AG09319 (cell line): ENCODE results near the gene ACTL10.

Source experiments
- DNase-seq: peaks from one replicate; pipeline ENCODE4 v3.0.0-alpha.2; 2010; ENCODE audit warnings: low read depth; ENCODE audit errors: extremely low read depth
- CTCF ChIP-seq: IDR thresholded peaks from 2 replicates; pipeline ENCODE4 v1.5.1; 2011; ENCODE audit warnings: low read depth, mild to moderate bottlenecking, inconsistent platforms, low read length, moderate library complexity

ACTL10 gene

DNA sequence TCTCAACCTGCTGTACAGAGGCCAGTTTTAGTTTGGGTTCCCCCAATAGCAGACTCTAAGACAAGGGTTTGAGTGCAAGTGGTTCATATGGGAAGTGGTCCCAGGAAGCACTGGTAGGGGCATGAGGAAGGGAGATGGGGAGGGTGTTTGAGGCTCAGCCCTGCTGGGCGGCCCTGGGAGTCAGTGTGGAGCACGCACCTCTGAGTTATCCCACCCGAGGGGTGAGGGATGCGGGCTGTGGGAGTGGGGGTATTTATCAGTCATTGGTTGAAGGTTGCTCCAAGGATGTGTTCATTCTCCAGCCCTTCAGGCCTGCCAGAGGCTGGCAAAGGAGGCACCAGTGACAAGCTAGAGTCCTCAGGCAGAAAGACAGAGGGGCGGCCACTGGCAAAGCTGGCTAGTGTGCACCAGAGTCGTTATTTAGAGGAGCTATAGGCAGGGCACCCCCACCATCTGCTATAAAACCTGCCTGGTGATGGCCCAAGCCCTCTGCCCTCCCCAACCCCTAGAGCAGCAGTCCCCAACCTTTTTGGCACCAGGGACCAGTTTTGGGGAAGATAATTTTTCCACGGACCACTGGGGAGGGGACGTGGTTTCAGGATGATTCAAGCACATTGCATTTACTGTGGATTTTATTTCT lies 36.9 kb downstream of the ACTL10 start:
- no peak for TF ChIP-seq CTCF
- DNase-seq: no peak

DNA sequence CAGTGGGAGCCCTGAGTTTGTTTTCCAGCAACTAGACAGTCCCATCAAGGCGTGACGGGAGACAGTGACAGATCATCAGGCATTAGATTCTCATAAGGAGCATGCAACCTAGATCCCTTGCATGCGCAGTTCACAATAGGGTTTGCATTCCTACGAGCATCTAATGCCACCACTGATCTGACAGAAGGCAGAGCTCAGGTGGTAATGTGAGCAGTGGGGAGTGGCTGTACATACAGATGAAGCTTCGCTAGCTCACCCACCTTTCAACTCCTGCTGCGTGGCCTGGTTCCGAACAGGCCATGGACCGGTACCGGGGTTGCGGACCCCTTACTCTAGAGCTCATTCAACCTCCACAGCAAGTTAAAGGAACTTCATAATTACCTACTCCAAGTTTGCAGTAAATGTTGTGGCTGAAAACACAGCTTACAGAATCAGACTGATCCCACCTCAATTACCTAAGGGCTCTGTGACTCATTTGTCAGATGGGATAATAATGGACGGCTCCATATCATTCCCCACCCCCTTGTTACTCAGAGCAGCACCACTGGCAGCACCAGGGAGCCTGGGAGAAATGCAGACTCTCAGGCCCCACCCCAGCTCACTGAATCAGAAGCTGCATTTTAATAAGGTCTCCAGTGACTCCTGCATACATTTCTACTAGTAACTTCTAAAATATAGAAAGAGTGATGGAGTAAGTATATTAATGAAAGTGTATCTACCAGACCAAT lies 37.6 kb downstream of the ACTL10 start:
- DNase-seq: no peak
- TF ChIP-seq CTCF: no peak

GRCh38 chr20:33707668-33708067 lies 40.9 kb downstream of the ACTL10 start:
- no peak for TF ChIP-seq CTCF
- no peak for DNase-seq

GRCh38 chr20:33709398-33709797 lies 42.7 kb downstream of the ACTL10 start:
- TF ChIP-seq CTCF: no peak
- no peak for DNase-seq

- DNase-seq: no peak
- TF ChIP-seq CTCF: no peak
These were observed 43.3 kb downstream of the ACTL10 start for GRCh38 chr20:33709905-33710541.

GRCh38 chr20:33710681-33711445 lies 44.1 kb downstream of the ACTL10 start:
- TF ChIP-seq CTCF: no peak
- DNase-seq: no peak

GRCh38 chr20:33711446-33711738 lies 44.6 kb downstream of the ACTL10 start:
- no peak for TF ChIP-seq CTCF

More at GRCh38 chr20:33711446-33711738, 44.6 kb downstream of the ACTL10 start:
- DNase-seq: no peak
